Osteoblast (primary cell): ENCODE data around the gene TRAF1. TPM values are rescaled to one million over a fixed set of nuclear protein-coding genes. Genes with fewer than 3 reads are reported as not detected.

ENCODE experiments used
- DNase-seq: peaks from one replicate; pipeline ENCODE4 v3.0.0; 2011; ENCODE audit warnings: low spot score, mixed read lengths; ENCODE audit not compliant: insufficient read length; ENCODE audit errors: missing footprints
- H2AFZ ChIP-seq: 2 replicates; pipeline ENCODE4 v1.6.0; 2011; ENCODE audit warnings: mild to moderate bottlenecking, low read length
- H3K27ac ChIP-seq: 2 replicates; pipeline ENCODE4 v1.5.1; 2011; ENCODE audit warnings: mild to moderate bottlenecking, low read depth, low read length, moderate library complexity
- H3K27me3 ChIP-seq: 2 replicates; pipeline ENCODE4 v1.6.0; 2012; ENCODE audit warnings: mild to moderate bottlenecking, control low read depth, inconsistent platforms, low read length, moderate library complexity; ENCODE audit not compliant: insufficient read depth
- H3K36me3 ChIP-seq: 2 replicates; pipeline ENCODE4 v1.5.1; 2011; ENCODE audit warnings: mild to moderate bottlenecking, low read length, control low read depth, moderate library complexity; ENCODE audit not compliant: insufficient read depth
- H3K4me1 ChIP-seq: 2 replicates; pipeline ENCODE4 v1.5.1; 2011; ENCODE audit warnings: mild to moderate bottlenecking, low read length, control low read depth, moderate library complexity; ENCODE audit not compliant: insufficient read depth
- H3K4me2 ChIP-seq: 2 replicates; pipeline ENCODE4 v1.6.0; 2011; ENCODE audit warnings: mild to moderate bottlenecking, low read length; ENCODE audit not compliant: insufficient read depth
- H3K4me3 ChIP-seq: fragments of 200-600 bp; sonication (generic); 3 replicates; pipeline ENCODE4 v1.5.1; 2012; ENCODE audit warnings: mild to moderate bottlenecking, low read length, inconsistent platforms; ENCODE audit not compliant: insufficient read depth
- H3K79me2 ChIP-seq: 2 replicates; pipeline ENCODE4 v1.6.0; 2012; ENCODE audit warnings: mild to moderate bottlenecking, low read length, control low read depth, inconsistent platforms; ENCODE audit not compliant: insufficient read depth
- H3K9me3 ChIP-seq: 2 replicates; pipeline ENCODE4 v1.5.1; 2011; ENCODE audit warnings: low read depth, low read length, control low read depth
- H4K20me1 ChIP-seq: 2 replicates; pipeline ENCODE4 v1.6.0; 2012; ENCODE audit warnings: mild to moderate bottlenecking, low read length, control low read depth; ENCODE audit not compliant: insufficient read depth
- total RNA-seq: library from RNA; depleted of rRNA; stranded (reverse); fragments of >200 nt; gene quantifications from 2 replicates; pipeline ENCODE4 v1.2.3, GENCODE V29; 2012
- TF ChIP-seq, protein P1 (sequence below): IDR thresholded peaks from 2 replicates; pipeline ENCODE4 v1.5.1; 2011; ENCODE audit warnings: mild to moderate bottlenecking, low read depth, low read length, moderate library complexity; ENCODE audit errors: extremely low read depth

TRAF1 gene
- total RNA-seq, 1 donor = 1.8 TPM

DNA sequence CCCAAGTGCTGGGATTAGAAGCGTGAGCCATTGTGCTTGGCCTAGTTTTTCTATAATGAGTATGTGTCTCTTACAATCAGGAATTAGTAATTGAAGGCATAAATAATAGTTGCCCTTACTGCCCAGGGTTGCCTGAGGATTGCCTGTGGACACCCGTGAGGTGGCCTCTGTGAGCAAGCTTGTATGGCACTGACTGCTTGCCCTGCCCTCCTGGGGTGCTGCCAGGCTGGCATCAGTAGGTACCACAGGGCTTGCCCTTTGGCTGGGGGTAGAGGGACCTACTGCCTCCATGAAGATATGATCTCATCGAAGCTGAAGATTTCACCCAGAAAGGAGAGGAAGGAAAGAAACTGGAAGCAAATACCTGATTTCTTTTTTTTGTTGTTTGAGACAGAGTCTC, 25.8 kb downstream of the TRAF1 start:
- DNase-seq = no peak
- H3K79me2 ChIP-seq = no peaks in the 10 kb centered on the region
- H3K27me3 ChIP-seq = peaks cover 12% of the 10 kb centered on the region
- no peak overlapping the region for H2AFZ ChIP-seq
- H4K20me1 ChIP-seq = no peaks in the 10 kb centered on the region
- TF ChIP-seq, protein P1, sequence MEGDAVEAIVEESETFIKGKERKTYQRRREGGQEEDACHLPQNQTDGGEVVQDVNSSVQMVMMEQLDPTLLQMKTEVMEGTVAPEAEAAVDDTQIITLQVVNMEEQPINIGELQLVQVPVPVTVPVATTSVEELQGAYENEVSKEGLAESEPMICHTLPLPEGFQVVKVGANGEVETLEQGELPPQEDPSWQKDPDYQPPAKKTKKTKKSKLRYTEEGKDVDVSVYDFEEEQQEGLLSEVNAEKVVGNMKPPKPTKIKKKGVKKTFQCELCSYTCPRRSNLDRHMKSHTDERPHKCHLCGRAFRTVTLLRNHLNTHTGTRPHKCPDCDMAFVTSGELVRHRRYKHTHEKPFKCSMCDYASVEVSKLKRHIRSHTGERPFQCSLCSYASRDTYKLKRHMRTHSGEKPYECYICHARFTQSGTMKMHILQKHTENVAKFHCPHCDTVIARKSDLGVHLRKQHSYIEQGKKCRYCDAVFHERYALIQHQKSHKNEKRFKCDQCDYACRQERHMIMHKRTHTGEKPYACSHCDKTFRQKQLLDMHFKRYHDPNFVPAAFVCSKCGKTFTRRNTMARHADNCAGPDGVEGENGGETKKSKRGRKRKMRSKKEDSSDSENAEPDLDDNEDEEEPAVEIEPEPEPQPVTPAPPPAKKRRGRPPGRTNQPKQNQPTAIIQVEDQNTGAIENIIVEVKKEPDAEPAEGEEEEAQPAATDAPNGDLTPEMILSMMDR = no peak
- no peak overlapping the region for H3K27ac ChIP-seq
- H3K9me3 ChIP-seq = no peaks in the 10 kb centered on the region
- no peak overlapping the region for H3K4me2 ChIP-seq
- no peak overlapping the region for H3K4me3 ChIP-seq
- no peaks in the 10 kb centered on the region for H3K36me3 ChIP-seq
- H3K4me1 ChIP-seq = no peaks in the 10 kb centered on the region

DNA sequence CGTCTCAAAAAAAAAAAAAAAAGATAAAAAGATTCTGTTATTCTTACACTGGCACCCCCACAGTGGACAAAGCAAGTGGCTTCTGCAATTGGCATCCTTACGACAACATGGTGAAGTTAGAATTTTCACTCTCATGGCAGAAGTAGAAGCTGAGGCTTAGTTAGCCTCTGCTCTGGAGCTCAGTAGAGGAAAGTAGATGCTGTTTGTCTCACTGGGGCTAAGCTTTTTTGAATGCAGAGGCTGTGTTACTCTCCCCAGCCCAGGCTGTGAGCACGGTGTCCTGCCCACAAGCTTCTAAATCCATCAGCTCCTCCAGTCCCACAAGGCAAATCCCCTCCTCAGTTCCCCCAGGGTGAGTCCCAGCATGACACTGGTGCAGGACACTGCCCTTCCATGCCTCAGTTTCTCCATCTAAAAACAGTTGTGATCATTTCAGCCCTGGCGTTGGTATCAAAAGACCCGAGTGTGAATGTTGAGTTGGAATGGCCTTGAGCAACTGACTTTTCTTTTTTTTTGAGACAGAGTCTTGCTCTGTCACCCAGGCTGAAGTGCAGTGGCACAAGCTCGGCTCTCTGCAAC, 27.0 kb downstream of the TRAF1 start:
- H3K79me2 ChIP-seq = no peaks in the 10 kb centered on the region
- no peaks in the 10 kb centered on the region for H3K9me3 ChIP-seq
- H3K4me3 ChIP-seq = no peak overlapping the region
- H3K36me3 ChIP-seq = no peaks in the 10 kb centered on the region
- TF ChIP-seq, protein P1 = no peak
- peaks cover 22% of the 10 kb centered on the region for H3K27me3 ChIP-seq
- H4K20me1 ChIP-seq = no peaks in the 10 kb centered on the region
- no peak for DNase-seq
- no peak overlapping the region for H3K4me2 ChIP-seq
- no peak overlapping the region for H3K27ac ChIP-seq
- no peak overlapping the region for H2AFZ ChIP-seq
- peaks cover 4% of the 10 kb centered on the region for H3K4me1 ChIP-seq

DNA sequence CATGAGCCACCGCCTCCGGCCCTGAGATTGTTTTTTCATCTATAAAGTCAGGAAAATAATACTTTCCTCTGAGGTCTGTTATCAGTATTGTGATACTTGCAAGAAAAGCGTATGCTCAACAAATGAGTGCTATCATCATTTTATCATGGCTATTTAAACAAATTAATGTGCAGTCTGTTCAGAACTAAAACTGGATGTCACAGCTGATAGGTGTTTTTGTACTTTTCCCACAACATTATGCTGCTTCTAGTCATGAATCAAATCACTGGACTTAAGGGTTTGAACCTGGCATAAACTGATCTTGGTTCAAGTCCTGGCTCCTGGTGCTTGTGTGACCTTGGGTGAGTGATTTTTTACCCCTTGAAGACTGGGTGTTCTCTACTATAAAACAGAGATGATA, 28.2 kb downstream of the TRAF1 start:
- Histone ChIP-seq H3K9me3 (no peaks in the 10 kb centered on the region), H3K4me1 (peaks cover 4% of the 10 kb centered on the region), H3K36me3 (no peaks in the 10 kb centered on the region), H3K27me3 (peaks cover 34% of the 10 kb centered on the region), H3K4me3 (no peak overlapping the region), H3K27ac (no peak overlapping the region), H2AFZ (no peak overlapping the region), H3K4me2 (no peak overlapping the region), H4K20me1 (no peaks in the 10 kb centered on the region), H3K79me2 (no peaks in the 10 kb centered on the region)
- TF ChIP-seq, protein P1 = no peak
- no peak for DNase-seq

DNA sequence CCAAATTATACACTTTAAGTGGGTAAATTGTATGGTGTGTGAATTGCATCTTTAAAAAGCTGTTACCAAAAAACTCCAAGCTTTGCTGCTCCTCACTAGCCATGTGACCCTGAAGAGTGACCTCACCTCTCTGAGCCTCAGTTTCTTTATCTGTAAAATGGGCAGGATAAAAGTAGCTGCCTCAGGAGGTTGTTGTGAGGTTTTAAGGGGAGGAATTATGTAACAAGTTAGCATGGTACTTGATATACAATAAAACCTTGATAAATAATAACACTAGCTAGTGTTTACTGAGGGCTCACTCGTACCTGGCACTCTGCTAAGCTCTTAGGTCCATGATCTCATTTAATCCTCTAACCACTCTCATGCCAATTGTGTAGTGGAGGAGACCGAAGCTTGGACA, 30.6 kb downstream of the TRAF1 start:
- DNase-seq = no peak
- Histone ChIP-seq H3K9me3 (no peaks in the 10 kb centered on the region), H3K27ac (no peak overlapping the region), H3K4me1 (peaks cover 7% of the 10 kb centered on the region), H4K20me1 (no peaks in the 10 kb centered on the region), H3K4me2 (no peak overlapping the region), H3K36me3 (no peaks in the 10 kb centered on the region), H3K79me2 (no peaks in the 10 kb centered on the region), H3K27me3 (peaks cover 42% of the 10 kb centered on the region), H2AFZ (no peak overlapping the region), H3K4me3 (no peak overlapping the region)
- TF ChIP-seq, protein P1 = no peak
